GM21381 (cell line): ENCODE results near the gene GATM.
A peak's percentile ranks its signal among the peaks of the same experiment; 100 is the strongest.
"Not testable (repeated sequence)": the region's sequence is repeated elsewhere in the genome, so short reads cannot be mapped to it uniquely, and the experiment has no call there.

ENCODE experiments used
- ATAC-seq: cut with Tn5 transposase; IDR thresholded peaks from one replicate; pipeline ENCODE4 v1.9.1; 2021; ENCODE audit warnings: mild to moderate bottlenecking, moderate library complexity; ENCODE audit not compliant: unreplicated experiment

GATM gene

DNA sequence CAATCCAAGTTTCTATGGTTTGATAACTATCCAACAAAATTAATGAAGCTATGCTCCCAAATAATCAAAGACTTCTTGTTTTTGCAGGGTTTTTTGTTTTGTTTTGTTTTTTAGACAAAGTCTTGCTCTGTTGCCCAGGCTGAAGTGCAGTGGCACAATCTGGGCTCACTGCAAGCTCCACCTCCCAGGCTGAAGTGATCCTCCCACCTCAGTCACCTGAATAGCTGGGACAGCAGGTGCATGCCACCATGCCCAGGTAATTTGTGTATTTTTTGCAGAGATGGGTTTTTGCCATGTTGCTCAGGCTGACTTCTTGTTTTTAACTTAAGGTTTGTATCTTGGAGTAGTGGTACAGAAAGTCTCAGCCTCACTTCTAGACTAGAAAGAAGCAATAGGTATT, 11.0 kb upstream of the GATM start:
- ATAC-seq: no peak

GRCh38 chr15:45387380-45388007, 9.2 kb upstream of the GATM start:
- ATAC-seq: no peak

DNA sequence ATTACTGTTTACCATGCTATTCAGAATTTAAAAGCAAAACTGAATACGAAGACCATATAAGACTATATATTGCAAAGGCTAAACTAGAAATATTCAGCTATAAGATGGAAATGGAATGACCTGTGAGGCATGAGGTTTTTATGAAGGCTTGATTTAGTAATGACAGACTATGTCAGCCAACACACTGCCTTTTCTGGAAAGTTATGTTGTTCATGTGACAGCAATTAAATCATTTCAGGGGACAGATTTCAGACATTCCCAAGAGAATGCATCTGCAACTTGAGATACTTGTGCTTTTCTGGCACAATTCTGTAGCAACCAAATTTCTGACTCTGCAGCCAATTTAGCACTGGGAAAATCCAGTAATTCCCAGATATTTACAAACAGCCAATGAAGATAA, 8.6 kb upstream of the GATM start:
- ATAC-seq: no peak

- ATAC-seq: no peak
Measured at GRCh38 chr15:45386420-45386819, 8.1 kb upstream of the GATM start.

- ATAC-seq: no peak
Measured at GRCh38 chr15:45385590-45385989, 7.2 kb upstream of the GATM start.

DNA sequence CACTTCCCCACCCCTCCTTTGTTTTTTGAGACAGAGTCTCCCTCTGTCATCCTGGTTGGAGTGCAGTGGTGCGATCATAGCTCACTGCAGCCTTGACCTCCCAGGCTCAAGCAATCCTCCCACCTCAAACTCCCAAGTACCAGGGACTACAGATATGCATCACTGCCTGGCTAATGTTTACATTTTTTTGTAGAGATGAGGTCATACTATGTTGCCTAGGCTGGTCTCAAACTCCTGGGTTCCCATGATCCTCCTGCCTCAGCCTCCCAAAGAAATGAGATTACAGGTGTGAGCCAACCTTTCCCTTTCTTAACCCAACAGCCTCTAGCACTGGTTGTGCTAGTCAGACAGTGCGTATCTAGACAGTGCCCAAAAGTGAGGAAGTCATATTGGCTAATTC, 6.4 kb upstream of the GATM start:
- no peak for ATAC-seq

DNA sequence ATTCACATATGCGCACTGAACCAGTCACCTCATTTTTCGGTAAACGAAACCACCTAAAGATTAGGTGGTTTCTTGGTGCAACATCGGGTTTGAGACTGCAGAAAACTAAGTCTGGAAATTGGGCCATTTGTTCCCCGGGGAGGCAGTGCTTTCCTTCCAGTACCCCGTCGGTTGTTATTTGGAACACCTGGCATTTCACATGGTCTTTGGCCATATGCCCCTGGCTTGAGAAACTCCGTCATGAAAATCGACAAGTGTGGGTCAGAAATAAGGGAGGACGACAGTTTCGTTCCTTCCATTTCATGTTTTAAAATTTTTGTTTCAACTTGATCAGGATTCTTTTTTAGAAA, 544 bp upstream of the GATM start:
- ATAC-seq: no peak

GRCh38 chr15:45377609-45378148, 665 bp downstream of the GATM start:
- ATAC-seq: peak; percentile 28

GRCh38 chr15:45376967-45377608, 1.3 kb downstream of the GATM start:
- no peak for ATAC-seq

DNA sequence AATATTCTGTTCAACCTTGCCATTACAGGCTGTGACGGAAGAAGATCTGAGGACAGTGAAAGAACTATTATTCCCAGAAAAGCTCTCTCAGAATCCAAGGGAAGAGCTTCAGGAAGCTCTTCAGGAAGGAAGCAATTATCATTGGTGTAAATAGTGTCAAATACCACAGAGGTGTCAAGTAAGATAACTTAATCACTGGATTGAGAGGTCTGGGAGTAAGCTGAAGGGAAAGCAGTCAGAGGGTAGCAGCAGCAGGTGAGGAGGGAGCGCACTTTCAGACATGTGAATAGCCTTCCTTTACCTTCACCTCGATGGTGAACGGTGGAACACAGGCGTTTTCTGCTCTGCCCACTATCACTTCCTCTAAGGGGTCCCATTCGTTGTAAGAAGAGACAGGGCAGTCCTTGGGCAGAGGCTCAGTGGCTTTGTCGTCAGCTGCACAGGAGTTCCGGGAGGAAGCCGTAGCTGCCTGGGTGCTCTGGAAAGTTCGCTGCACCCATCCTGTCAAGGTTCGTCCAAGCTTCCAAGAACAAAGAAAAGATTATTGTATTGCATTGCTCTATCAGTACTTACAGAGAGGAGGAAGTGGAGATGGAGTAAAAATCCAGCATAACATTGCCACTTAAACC, 1.9 kb downstream of the GATM start:
- no peak for ATAC-seq

- ATAC-seq: no peak
Measured at GRCh38 chr15:45375836-45376235, 2.5 kb downstream of the GATM start.

GRCh38 chr15:45373976-45374375, 4.4 kb downstream of the GATM start:
- ATAC-seq: no peak

DNA sequence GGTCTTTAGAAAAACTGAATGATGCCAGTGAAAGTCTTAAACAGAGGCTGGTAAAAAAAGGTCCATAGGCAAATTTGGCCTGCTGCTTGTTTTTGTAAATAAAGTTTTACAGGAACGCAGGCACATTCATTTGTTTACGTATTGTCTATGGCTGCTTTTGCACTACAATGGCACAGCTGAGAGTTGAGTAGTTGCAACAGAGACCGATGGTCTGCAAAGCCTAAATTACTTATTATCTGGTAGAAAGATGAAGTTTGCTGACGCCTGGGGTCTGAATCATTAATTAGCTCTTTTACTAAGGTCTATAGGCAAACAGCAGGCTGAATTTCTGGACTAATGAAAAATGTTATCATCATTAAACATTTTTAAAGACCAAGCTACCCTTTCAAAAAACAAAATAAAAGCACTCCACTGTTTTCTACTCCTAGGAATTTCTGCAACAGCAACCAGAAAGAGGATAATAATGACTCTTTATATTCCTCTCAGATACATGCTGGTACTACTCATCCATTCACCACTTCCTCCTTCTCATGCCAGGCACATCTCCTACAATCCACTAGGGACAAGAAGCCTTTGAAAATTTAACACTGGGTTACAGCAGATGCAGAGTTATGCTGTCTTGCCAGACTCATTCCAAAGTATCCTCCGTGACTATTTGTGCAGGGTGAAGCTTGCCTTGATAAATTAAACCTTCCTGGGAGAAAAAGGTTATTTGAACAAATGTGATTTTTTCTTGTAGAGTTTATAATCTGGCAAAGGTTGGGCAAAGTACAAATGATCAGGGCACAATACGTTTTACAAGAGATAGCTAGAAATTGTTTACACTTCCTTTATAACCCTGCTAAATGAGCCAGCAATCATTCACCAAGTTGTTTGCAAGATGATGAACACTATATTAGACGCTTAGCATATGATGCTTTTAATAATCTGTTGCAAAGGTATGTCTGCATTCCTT, 6.0 kb downstream of the GATM start:
- ATAC-seq: no peak

DNA sequence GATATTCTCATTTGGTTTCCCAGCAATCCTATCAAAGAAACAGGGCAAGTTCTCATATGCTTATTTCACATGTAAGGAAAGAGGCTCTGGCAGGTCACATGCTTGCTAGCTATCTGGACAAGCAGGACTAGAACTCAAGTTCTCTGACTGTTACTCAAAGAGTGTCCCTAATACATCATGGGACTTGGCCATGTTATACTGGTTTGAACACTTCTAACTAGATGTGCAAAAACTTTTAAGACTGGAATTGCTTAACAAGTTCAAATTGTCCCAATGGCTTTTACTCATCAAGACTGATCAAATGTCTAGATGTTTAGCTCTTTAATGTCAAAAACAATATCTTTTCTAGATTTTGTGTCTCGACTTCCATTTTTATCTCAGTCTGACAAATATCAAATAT, 6.8 kb downstream of the GATM start:
- ATAC-seq: no peak

DNA sequence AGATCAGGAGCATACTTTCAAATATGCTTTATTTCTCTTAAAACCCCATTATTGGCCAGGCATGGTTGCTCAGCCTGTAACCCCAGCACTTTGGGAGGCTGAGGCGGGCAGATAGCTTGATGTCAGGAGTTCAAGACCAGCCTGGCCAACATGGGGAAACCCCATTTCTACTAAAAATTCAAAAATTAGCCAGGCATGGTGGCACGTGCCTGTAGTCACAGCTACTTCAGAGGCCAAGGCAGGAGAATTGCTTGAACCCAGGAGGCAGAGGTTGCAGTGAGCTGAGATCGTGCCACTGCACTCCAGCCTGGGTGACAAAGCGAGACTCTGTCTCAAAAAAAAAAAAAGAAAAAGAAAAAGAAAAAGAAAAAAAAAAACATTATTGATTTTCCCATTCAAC, 8.3 kb downstream of the GATM start:
- not testable (repeated sequence) for ATAC-seq

DNA sequence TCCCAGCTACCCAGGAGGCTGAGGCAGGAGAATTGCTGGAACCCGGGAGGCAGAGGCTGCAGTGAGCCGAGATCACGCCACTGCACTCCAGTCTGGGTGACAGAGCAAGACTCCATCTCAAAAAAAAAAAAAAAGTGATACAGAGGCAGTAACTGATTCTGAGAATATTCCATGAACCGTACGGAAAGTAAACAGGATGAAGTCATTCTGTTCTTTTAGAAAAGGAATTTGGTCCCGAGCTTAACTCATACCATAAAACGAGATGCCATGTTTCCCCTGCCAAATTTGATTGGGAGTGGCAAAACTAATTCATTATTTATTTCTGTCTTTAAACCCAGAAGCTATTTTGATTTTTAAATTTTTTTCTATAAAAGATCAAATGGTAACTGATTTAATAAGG, 11.1 kb downstream of the GATM start:
- not testable (repeated sequence) for ATAC-seq

DNA sequence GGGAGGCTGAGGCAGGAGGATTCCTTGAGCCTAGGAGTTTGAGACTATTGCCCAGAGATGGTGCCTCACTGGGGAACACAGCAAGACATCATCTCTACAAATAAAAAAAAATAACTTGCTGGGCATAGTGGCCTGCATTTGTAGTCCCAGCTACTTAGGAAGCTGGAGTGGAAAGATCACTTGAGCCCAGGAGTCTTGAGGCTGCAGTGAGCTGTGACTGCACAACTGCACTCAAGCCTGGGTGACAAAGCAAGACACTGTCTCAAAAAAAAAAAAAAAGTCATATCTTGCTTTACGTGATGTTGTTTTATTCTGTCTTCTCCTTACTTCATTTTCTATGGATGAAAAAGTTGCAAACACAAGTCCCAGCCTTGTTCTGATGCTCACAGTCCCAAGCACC, 14.1 kb downstream of the GATM start:
- ATAC-seq: no peak

DNA sequence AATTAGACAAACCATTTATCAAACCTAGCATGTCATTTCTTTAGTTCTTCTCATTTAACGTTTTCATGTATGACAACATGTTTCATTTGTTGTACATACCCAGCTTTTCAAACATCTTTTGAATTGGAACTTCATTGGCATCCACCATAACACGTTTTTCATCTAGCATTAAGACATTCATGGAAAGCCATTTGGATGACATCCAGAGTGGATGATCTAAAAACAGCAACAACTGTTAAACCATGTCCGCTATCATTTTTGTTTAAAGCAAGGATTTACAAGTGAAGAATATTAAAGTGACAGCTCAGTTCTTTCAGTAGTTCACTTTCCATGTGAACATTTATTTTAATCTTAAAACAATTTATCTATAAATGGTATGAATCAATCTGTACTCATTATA, 14.5 kb downstream of the GATM start:
- ATAC-seq: no peak

- ATAC-seq: no peak
Measured at GRCh38 chr15:45363334-45363733, 15.0 kb downstream of the GATM start.

DNA sequence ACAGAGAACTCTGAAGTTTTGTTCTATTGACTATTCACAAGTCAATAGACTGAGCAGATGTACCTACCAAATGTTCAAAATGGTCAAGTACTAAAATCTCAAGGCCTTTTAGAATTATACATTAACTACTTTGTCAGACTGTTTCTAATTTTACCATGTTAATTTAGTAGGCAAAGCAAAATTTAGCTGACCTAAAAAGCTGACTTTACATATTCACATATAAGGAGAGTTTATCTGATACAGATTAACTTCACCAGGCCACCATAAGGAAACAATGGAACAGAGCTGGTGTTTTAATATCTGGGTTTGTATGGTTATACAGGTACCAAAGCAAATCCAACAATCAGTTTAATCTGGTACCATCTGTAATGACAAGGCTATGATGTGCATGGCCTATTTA, 15.9 kb downstream of the GATM start:
- ATAC-seq: no peak

- ATAC-seq: no peak
Measured at GRCh38 chr15:45361878-45362277, 16.5 kb downstream of the GATM start.
